Right lobe of liver (tissue), 6 donors: ENCODE results near the gene OMA1. TPM values are rescaled to one million over a fixed set of nuclear protein-coding genes. Genes with fewer than 3 reads are reported as not detected.
"Not testable (repeated sequence)": the region's sequence is repeated elsewhere in the genome, so short reads cannot be mapped to it uniquely, and the experiment has no call there.

Experiments used
- ATAC-seq, 4 donors: fragments of 200-7000 bp; cut with Tn5 transposase; one replicate each; pipeline ENCODE4 v1.9.1; 2020; ENCODE audit warnings: mild to moderate bottlenecking in 4 of 4, moderate library complexity in 4 of 4
- DNase-seq, 3 donors: peaks; one replicate each; pipeline ENCODE4 v3.0.0-alpha.2; 2020
- H3K27ac ChIP-seq, 3 donors: fragments of 200-600 bp; one replicate each; pipeline ENCODE4 v1.8.0; 2022
- H3K27me3 ChIP-seq, 2 donors: fragments of 200-600 bp; one replicate each; pipeline ENCODE4 v1.8.0; 2022
- H3K36me3 ChIP-seq, 4 donors: fragments of 200-600 bp; sonication (generic) in 1 of 4; one replicate each; pipeline versions ENCODE4 v1.5.1 to v1.8.0; 2017 to 2022; ENCODE audit warnings: control low read depth in 1 of 4
- H3K4me1 ChIP-seq, 4 donors: fragments of 200-600 bp; sonication (generic) in 1 of 4; one replicate each; pipeline versions ENCODE4 v1.5.1 to v1.8.0; 2017 to 2022; ENCODE audit warnings: control low read depth in 1 of 4
- H3K4me3 ChIP-seq, 3 donors: fragments of 200-600 bp; one replicate each; pipeline ENCODE4 v1.8.0; 2022
- H3K9me3 ChIP-seq, 4 donors: fragments of 200-600 bp; sonication (generic) in 1 of 4; one replicate each; pipeline versions ENCODE4 v1.5.1 to v1.8.0; 2017 to 2022; ENCODE audit warnings: control low read depth in 1 of 4
- POLR2A ChIP-seq: fragments of 450-650 bp; IDR thresholded peaks from one replicate; pipeline ENCODE4 v1.6.1; 2017; ENCODE audit warnings: antibody characterized with exemption, mild to moderate bottlenecking
- WGBS: methylation state at CpG from one replicate; pipeline ENCODE4 v1.1.6; 2018; ENCODE audit warnings: low coverage, low lambda C conversion rate; ENCODE audit not compliant: insufficient coverage; ENCODE audit errors: missing lambda C conversion rate; 5-methylcytosine and 5-hydroxymethylcytosine counted together
- intact Hi-C, 2 donors: fragments of 100-400 bp; cut with DNase I; formaldehyde crosslinking; loops; one replicate each; pipeline versions ENCODE4 v1.11.2 to v1.14.1; 2022
- total RNA-seq, 6 experiments: library from RNA; depleted of rRNA in 2 of 6; stranded (reverse); fragments of >200 nt in 2 of 6; fragmentation: NEBNext Ultra II Directional in 3 of 6; extraction: Animal tissue kit (Norgen Biotek cat#: 25700) in 3 of 6; gene quantifications; one replicate each; pipeline versions ENCODE4 v1.1.0 to v1.2.4, GENCODE V29; 2016 to 2023
- TF ChIP-seq, protein P1 (sequence below), 4 donors: fragments of 200-600 bp in 3 of 4; fragments of 450-650 bp in 1 of 4; IDR thresholded peaks; one replicate each; pipeline versions ENCODE4 v1.5.1 to v1.8.0; 2016 to 2022; ENCODE audit warnings: antibody characterized with exemption in 4 of 4, mild to moderate bottlenecking in 2 of 4
- donor health status: DM: no; HTN: yes; CAD: no.
- donor health status: DM: no; HTN: no; CAD: no.
- donor health status: DM: no; HTN: no; CAD: no.
- donor health status: DM: no; HTN: yes; CAD: no.
- donor health status: DM: no; HTN: yes; CAD: no.

Gene OMA1
- total RNA-seq, 6 experiments from 2014 or later = 16.1 to 29.0 (median 18.9) TPM

DNA sequence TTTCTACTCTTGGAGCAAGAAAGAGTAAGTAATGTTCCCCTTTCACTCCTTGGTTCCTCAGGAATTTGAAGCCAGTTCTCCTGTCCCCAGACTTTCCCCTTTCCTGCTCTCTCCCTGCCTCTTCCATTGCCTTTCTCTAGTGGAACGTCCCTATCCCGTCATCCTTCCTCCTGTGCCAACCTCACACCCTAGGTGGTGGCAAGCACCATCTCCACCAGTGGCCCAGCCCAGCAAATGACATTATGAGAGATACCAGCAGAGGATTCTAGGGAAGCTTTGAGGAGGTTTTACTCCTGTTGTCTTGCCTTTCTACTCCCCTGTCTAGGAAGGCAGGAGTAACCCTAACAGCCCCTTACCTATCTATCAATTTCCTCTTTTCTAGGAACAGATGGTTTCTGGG lies 38.6 kb upstream of the OMA1 start:
- 36% methylated on average over 2 of the region's 2 CpGs for WGBS
- no peak overlapping the region for H3K27ac ChIP-seq
- TF ChIP-seq, protein P1, sequence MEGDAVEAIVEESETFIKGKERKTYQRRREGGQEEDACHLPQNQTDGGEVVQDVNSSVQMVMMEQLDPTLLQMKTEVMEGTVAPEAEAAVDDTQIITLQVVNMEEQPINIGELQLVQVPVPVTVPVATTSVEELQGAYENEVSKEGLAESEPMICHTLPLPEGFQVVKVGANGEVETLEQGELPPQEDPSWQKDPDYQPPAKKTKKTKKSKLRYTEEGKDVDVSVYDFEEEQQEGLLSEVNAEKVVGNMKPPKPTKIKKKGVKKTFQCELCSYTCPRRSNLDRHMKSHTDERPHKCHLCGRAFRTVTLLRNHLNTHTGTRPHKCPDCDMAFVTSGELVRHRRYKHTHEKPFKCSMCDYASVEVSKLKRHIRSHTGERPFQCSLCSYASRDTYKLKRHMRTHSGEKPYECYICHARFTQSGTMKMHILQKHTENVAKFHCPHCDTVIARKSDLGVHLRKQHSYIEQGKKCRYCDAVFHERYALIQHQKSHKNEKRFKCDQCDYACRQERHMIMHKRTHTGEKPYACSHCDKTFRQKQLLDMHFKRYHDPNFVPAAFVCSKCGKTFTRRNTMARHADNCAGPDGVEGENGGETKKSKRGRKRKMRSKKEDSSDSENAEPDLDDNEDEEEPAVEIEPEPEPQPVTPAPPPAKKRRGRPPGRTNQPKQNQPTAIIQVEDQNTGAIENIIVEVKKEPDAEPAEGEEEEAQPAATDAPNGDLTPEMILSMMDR (IDR thresholded peaks at IDR 0.05) = no peak
- no peak for TF ChIP-seq POLR2A
- H3K4me3 ChIP-seq = no peak overlapping the region
- H3K36me3 ChIP-seq = no peaks in the 10 kb centered on the region
- H3K9me3 ChIP-seq = no peaks in the 10 kb centered on the region
- no peaks in the 10 kb centered on the region for H3K27me3 ChIP-seq
- no peaks in the 10 kb centered on the region for H3K4me1 ChIP-seq
- DNase-seq (no peak), ATAC-seq (peak in 1 of 4 donors; percentile 14)
- intact Hi-C loops = no loop called here

DNA sequence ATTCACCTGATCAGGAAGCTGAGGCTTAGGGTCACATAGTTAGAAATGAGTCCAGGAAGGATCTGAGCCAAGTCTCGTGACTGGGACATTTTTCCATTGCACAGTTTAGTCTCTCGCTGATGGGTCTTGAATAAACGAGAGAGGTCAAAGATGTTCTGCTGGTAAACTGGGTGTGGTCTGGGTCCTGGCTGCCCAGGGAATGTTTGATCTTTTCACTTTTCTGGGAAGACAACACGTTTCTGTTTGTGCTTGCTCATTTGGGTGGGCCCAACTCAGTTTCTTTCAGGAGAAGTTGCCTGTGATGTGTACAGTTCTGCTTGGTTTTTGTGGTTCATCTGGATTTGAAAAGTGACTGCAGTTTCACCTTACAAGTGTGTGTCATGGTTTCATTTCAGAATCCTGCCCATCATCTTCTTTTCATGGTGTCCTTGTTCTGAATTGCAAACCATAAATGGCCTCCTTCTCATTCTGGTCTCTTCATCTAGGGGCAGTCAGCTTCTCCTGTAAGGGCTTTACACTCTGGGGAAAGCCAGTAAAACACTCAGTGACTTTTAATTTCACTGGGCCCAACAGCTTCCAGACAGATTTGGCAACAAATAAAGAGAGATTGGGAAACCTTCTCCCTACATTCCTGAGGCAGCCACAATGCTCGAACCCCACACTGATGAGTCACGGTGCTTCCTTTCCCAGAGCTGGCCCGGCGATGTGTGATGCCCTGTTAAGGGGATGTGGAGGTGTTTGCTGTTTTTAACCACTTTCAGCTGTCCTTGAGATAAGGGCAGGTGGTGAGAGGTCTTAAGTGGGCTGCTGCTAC lies 37.8 kb upstream of the OMA1 start:
- WGBS = 5% methylated on average over 8 of the region's 8 CpGs
- peak overlapping the region in 1 of 3 donors; percentile 32 for H3K27ac ChIP-seq
- peak in 1 of 3 donors; percentile 54 for DNase-seq

GRCh38 chr1:58583496-58583895 lies 37.0 kb upstream of the OMA1 start:
- Histone ChIP-seq H3K9me3 (no peaks in the 10 kb centered on the region), H3K27me3 (no peaks in the 10 kb centered on the region), H3K4me1 (no peaks in the 10 kb centered on the region), H3K4me3 (no peak overlapping the region), H3K36me3 (no peaks in the 10 kb centered on the region), H3K27ac (no peak overlapping the region)
- 33% methylated on average over 1 of the region's 1 CpG for WGBS
- intact Hi-C loops = no loop called here
- ATAC-seq (peak in 2 of 4 donors; percentile 15 to 59), DNase-seq (no peak)
- no peak for TF ChIP-seq POLR2A
- TF ChIP-seq, protein P1 (IDR thresholded peaks at IDR 0.05) = no peak

More for the DNA sequence above, 37.8 kb upstream of the OMA1 start:
- Histone ChIP-seq H3K36me3 (no peaks in the 10 kb centered on the region), H3K27me3 (no peaks in the 10 kb centered on the region), H3K4me3 (no peak overlapping the region), H3K9me3 (no peaks in the 10 kb centered on the region), H3K4me1 (no peaks in the 10 kb centered on the region)
- intact Hi-C loops = no loop called here
- TF ChIP-seq, protein P1 (IDR thresholded peaks at IDR 0.05) = no peak
- no peak for TF ChIP-seq POLR2A
- ATAC-seq = peak in 3 of 4 donors; percentile 40 to 90 (median 47)

GRCh38 chr1:58582143-58582542 lies 35.6 kb upstream of the OMA1 start:
- H3K4me1 ChIP-seq, H3K36me3 ChIP-seq, H3K9me3 ChIP-seq, H3K27ac ChIP-seq, ATAC-seq, H3K4me3 ChIP-seq, H3K27me3 ChIP-seq, intact Hi-C loops, DNase-seq: not testable (repeated sequence)
- whole genome bisulfite sequencing = 83% methylated on average over 1 of the region's 1 CpG

DNA sequence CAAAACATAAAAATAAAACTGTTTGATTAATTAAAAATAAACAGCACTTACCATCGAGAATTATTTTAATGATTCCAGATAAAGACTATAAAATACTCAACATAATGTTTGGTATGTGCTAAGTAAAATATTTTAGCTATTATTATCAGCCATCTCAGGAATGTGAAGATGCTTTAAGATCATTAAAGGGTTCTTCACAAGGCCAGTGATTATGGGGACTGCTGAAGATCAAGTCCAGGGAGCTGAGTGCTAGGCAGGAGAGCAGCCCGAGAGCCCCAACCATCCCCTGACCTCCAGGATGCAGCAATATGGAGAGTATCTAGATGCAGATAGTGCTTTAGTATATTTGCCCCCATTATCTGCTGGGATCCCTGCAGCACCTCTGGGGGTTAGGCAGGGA lies 35.1 kb upstream of the OMA1 start:
- TF ChIP-seq POLR2A = no peak
- TF ChIP-seq, protein P1 (IDR thresholded peaks at IDR 0.05) = no peak
- Histone ChIP-seq H3K4me1 (peaks cover 0 to 9% (median 0%) of the 10 kb centered on the region in 4 donors), H3K4me3 (no peak overlapping the region), H3K9me3 (no peaks in the 10 kb centered on the region), H3K27ac (no peak overlapping the region), H3K27me3 (peaks cover 0 to 10% of the 10 kb centered on the region in 2 donors), H3K36me3 (no peaks in the 10 kb centered on the region)
- intact Hi-C loops = no loop called here
- 80% methylated on average over 2 of the region's 2 CpGs for WGBS
- DNase-seq = no peak
- ATAC-seq = no peak
